ENCODE results near the gene TNRC6C. TPM values are rescaled to one million over a fixed set of nuclear protein-coding genes. Genes with fewer than 3 reads are reported as not detected.

TNRC6C gene
- total and polyA plus RNA-seq, 7 donors, result 0.92 to 22.1 (median 6.3) TPM

- TF ChIP-seq EP300 (IDR thresholded peaks at IDR 0.05), result no peak
- TF ChIP-seq POLR2A (IDR thresholded peaks at IDR 0.05), result no peak
- no peak for TF ChIP-seq POLR2AphosphoS5 (IDR thresholded peaks at IDR 0.05)
- TF ChIP-seq CTCF (IDR thresholded peaks at IDR 0.05), result no peak
- H3K9me3 ChIP-seq, result no peaks in the 10 kb centered on the region
- no peaks in the 10 kb centered on the region for H3K27me3 ChIP-seq
- H3K4me3 ChIP-seq, result no peak overlapping the region
- H3K36me3 ChIP-seq, result peaks cover 16 to 91% (median 40%) of the 10 kb centered on the region in 4 donors
- intact Hi-C loops (cut with DNase I), result no loop called here
- H3K27ac ChIP-seq, result no peak overlapping the region
- no peaks in the 10 kb centered on the region for H3K4me1 ChIP-seq
- DNase-seq, result peak; percentile 56
- 45 to 73% methylated on average over 5 of the region's 5 CpGs for WGBS, 2 donors
These were observed 142.6 kb downstream of the TNRC6C start for GRCh38 chr17:78101112-78101511.

- peaks cover 16 to 91% (median 37%) of the 10 kb centered on the region in 4 donors for H3K36me3 ChIP-seq
- no peak overlapping the region for H3K4me3 ChIP-seq
- no peak overlapping the region for H3K27ac ChIP-seq
- intact Hi-C loops (cut with DNase I), result no loop called here
- H3K4me1 ChIP-seq, result no peaks in the 10 kb centered on the region
- no peaks in the 10 kb centered on the region for H3K27me3 ChIP-seq
- no peaks in the 10 kb centered on the region for H3K9me3 ChIP-seq
- TF ChIP-seq CTCF (IDR thresholded peaks at IDR 0.05) (no peak), POLR2A (IDR thresholded peaks at IDR 0.05) (no peak), POLR2AphosphoS5 (IDR thresholded peaks at IDR 0.05) (no peak), EP300 (IDR thresholded peaks at IDR 0.05) (no peak)
- DNase-seq, result peak; percentile 54
- WGBS, 2 donors, result 91 to 98% methylated on average over 10 of the region's 10 CpGs
These were observed 143.0 kb downstream of the TNRC6C start for GRCh38 chr17:78101542-78101941.

- WGBS, 2 donors, result 88 to 89% methylated on average over 4 of the region's 4 CpGs
- DNase-seq, result peak; percentile 55
- Histone ChIP-seq H3K27ac (no peak overlapping the region), H3K4me1 (no peaks in the 10 kb centered on the region), H3K4me3 (no peak overlapping the region), H3K36me3 (peaks cover 6 to 75% (median 23%) of the 10 kb centered on the region in 4 donors), H3K9me3 (no peaks in the 10 kb centered on the region), H3K27me3 (no peaks in the 10 kb centered on the region)
- intact Hi-C loops (cut with DNase I), result no loop called here
- TF ChIP-seq CTCF (IDR thresholded peaks at IDR 0.05), result no peak
These were observed 144.8 kb downstream of the TNRC6C start for GRCh38 chr17:78103311-78103710.

- 96% methylated on average over 28 of the region's 28 CpGs for WGBS, 2 donors
- intact Hi-C loops (cut with DNase I), result no loop called here
- H3K4me3 ChIP-seq, result no peak overlapping the region
- no peak for TF ChIP-seq CTCF (IDR thresholded peaks at IDR 0.05)
- no peak for TF ChIP-seq POLR2AphosphoS5 (IDR thresholded peaks at IDR 0.05)
- no peak overlapping the region for H3K27ac ChIP-seq
- H3K27me3 ChIP-seq, result no peaks in the 10 kb centered on the region
- no peaks in the 10 kb centered on the region for H3K9me3 ChIP-seq
- peaks cover 0 to 66% (median 13%) of the 10 kb centered on the region in 4 donors for H3K36me3 ChIP-seq
- no peaks in the 10 kb centered on the region for H3K4me1 ChIP-seq
- peak; percentile 64 for DNase-seq
These were observed 146.0 kb downstream of the TNRC6C start for GRCh38 chr17:78104540-78104941.

- 91 to 92% methylated on average over 16 of the region's 16 CpGs for WGBS, 2 donors
- Histone ChIP-seq H3K27me3 (no peaks in the 10 kb centered on the region), H3K9me3 (no peaks in the 10 kb centered on the region), H3K4me1 (no peaks in the 10 kb centered on the region), H3K27ac (no peak overlapping the region), H3K4me3 (no peak overlapping the region), H3K36me3 (peaks cover 0 to 60% (median 13%) of the 10 kb centered on the region in 4 donors)
- intact Hi-C loops (cut with DNase I), result no loop called here
- peak; percentile 18 for DNase-seq
- TF ChIP-seq POLR2A (IDR thresholded peaks at IDR 0.05) (no peak), CTCF (IDR thresholded peaks at IDR 0.05) (no peak), POLR2AphosphoS5 (IDR thresholded peaks at IDR 0.05) (no peak), EP300 (IDR thresholded peaks at IDR 0.05) (no peak)
These were observed 146.6 kb downstream of the TNRC6C start for GRCh38 chr17:78105101-78105500.

Measured in sigmoid colon (tissue), 7 donors.